ENCODE data around the gene PTBP2. TPM values are rescaled to one million over a fixed set of nuclear protein-coding genes. Genes with fewer than 3 reads are reported as not detected.

Gene PTBP2
- 10 to 100 TPM; 34.3 to 66.1 (median 55.9) TPM for polyA plus RNA-seq (ENCODE audit: insufficient read length in 4 of 4)

GRCh38 chr1:96721416-96722160, at the start of gene PTBP2:
Gene PTBP2, plus strand, starts transcription at chr1:96721784. Its CDS starts 81 bp downstream, at chr1:96721865.
- peak; percentile 66 to 82 (median 74) for DNase-seq (ENCODE audit: low read depth in 4 of 4, low spot score in 3 of 4)

GRCh38 chr1:96674915-96675314, 46.7 kb upstream of the PTBP2 start:
- DNase-seq (ENCODE audit: low read depth in 4 of 4, low spot score in 3 of 4): no peak

- DNase-seq (ENCODE audit: low read depth in 4 of 4, low spot score in 3 of 4): no peak
Measured at GRCh38 chr1:96682056-96682455, 39.5 kb upstream of the PTBP2 start.

- DNase-seq (ENCODE audit: low read depth in 4 of 4, low spot score in 3 of 4): no peak
Measured at GRCh38 chr1:96683931-96684330, 37.7 kb upstream of the PTBP2 start.

GRCh38 chr1:96684744-96685143, 36.8 kb upstream of the PTBP2 start:
- no peak for DNase-seq (ENCODE audit: low read depth in 4 of 4, low spot score in 3 of 4)

- DNase-seq (ENCODE audit: low read depth in 4 of 4, low spot score in 3 of 4): no peak
Measured at GRCh38 chr1:96688767-96689166, 32.8 kb upstream of the PTBP2 start.

GRCh38 chr1:96695954-96696353, 25.6 kb upstream of the PTBP2 start:
- DNase-seq (ENCODE audit: low read depth in 4 of 4, low spot score in 3 of 4): no peak

- DNase-seq (ENCODE audit: low read depth in 4 of 4, low spot score in 3 of 4): no peak
Measured at GRCh38 chr1:96698342-96698983, 23.1 kb upstream of the PTBP2 start.

GRCh38 chr1:96703186-96703585, 18.4 kb upstream of the PTBP2 start:
- DNase-seq (ENCODE audit: low read depth in 4 of 4, low spot score in 3 of 4): no peak

GRCh38 chr1:96707023-96707422, 14.6 kb upstream of the PTBP2 start:
- DNase-seq (ENCODE audit: low read depth in 4 of 4, low spot score in 3 of 4): no peak

- DNase-seq (ENCODE audit: low read depth in 4 of 4, low spot score in 3 of 4): no peak
Measured at GRCh38 chr1:96708482-96708881, 13.1 kb upstream of the PTBP2 start.

- DNase-seq (ENCODE audit: low read depth in 4 of 4, low spot score in 3 of 4): no peak
Measured at GRCh38 chr1:96710708-96711477, 10.7 kb upstream of the PTBP2 start.

GRCh38 chr1:96713649-96714048, 7.9 kb upstream of the PTBP2 start:
- no peak for DNase-seq (ENCODE audit: low read depth in 4 of 4, low spot score in 3 of 4)

- DNase-seq (ENCODE audit: low read depth in 4 of 4, low spot score in 3 of 4): no peak
Measured at GRCh38 chr1:96714881-96715280, 6.7 kb upstream of the PTBP2 start.

- DNase-seq (ENCODE audit: low read depth in 4 of 4, low spot score in 3 of 4): no peak
Measured at GRCh38 chr1:96715482-96715881, 6.1 kb upstream of the PTBP2 start.

GRCh38 chr1:96721053-96721415, 550 bp upstream of the PTBP2 start:
- DNase-seq (ENCODE audit: low read depth in 4 of 4, low spot score in 3 of 4): no peak

- DNase-seq (ENCODE audit: low read depth in 4 of 4, low spot score in 3 of 4): peak; percentile 35 to 72 (median 57)
Measured at GRCh38 chr1:96722161-96722922, 758 bp downstream of the PTBP2 start.

GRCh38 chr1:96722958-96723357, 1.4 kb downstream of the PTBP2 start:
- no peak for DNase-seq (ENCODE audit: low read depth in 4 of 4, low spot score in 3 of 4)

- no peak for DNase-seq (ENCODE audit: low read depth in 4 of 4, low spot score in 3 of 4)
Measured at GRCh38 chr1:96723377-96723776, 1.8 kb downstream of the PTBP2 start.

GRCh38 chr1:96723936-96724335, 2.4 kb downstream of the PTBP2 start:
- no peak for DNase-seq (ENCODE audit: low read depth in 4 of 4, low spot score in 3 of 4)

GRCh38 chr1:96727860-96728259, 6.3 kb downstream of the PTBP2 start:
- DNase-seq (ENCODE audit: low read depth in 4 of 4, low spot score in 3 of 4): no peak
